OCI-LY7 (cell line): ENCODE results near the gene SNAP47. TPM values are rescaled to one million over a fixed set of nuclear protein-coding genes. Genes with fewer than 3 reads are reported as not detected.

Source experiments
- BruUV-seq: library from RNA; stranded (reverse); fragments of 400-500 nt; replicated peaks from 2 replicates; lab custom pipeline; 2021; lab: Mats Ljungman, UMichigan
- CTCF ChIA-PET: fragments of 300-600 bp; sonication (Branson Sonifier 250); formaldehyde crosslinking; loops from one replicate; lab custom pipeline; 2022; ENCODE audit warnings: antibody characterized with exemption; ENCODE audit not compliant: unreplicated experiment; lab: Charles Lee
- POLR2A ChIA-PET: fragments of 300-600 bp; sonication (Branson Sonifier 250); formaldehyde crosslinking; loops from one replicate; lab custom pipeline; 2022; ENCODE audit warnings: antibody characterized with exemption; lab: Charles Lee
- DNase-seq: peaks from one replicate; pipeline ENCODE4 v3.0.0-alpha.2; 2015; ENCODE audit warnings: low spot score
- H2AFZ ChIP-seq: fragments of 200-600 bp; sonication (generic), shearing (Covaris generic); 2 replicates; pipeline ENCODE4 v1.6.1; 2014; ENCODE audit warnings: mild to moderate bottlenecking, antibody characterized with exemption, low read length, moderate library complexity
- H3K27ac ChIP-seq: fragments of 200-600 bp; sonication (generic); 2 replicates; pipeline ENCODE4 v1.5.1; 2014; ENCODE audit warnings: mixed run types, low read depth, mild to moderate bottlenecking, moderate library complexity, low read length, inconsistent platforms; ENCODE audit not compliant: poor library complexity, severe bottlenecking
- H3K36me3 ChIP-seq: fragments of 200-600 bp; sonication (generic); 2 replicates; pipeline ENCODE4 v1.6.1; 2014; ENCODE audit warnings: mild to moderate bottlenecking, antibody characterized with exemption, low read length, moderate library complexity, mixed read lengths; ENCODE audit not compliant: insufficient read depth
- H3K4me1 ChIP-seq: fragments of 200-600 bp; sonication (generic); 2 replicates; pipeline ENCODE4 v1.5.1; 2014; ENCODE audit warnings: mild to moderate bottlenecking, low read length; ENCODE audit not compliant: insufficient read depth, poor library complexity, severe bottlenecking
- H3K4me2 ChIP-seq: fragments of 200-600 bp; sonication (generic); 2 replicates; pipeline ENCODE4 v1.6.1; 2014; ENCODE audit warnings: mild to moderate bottlenecking, low read length
- H3K4me3 ChIP-seq: fragments of 200-600 bp; sonication (generic); 2 replicates; pipeline ENCODE4 v1.5.1; 2014; ENCODE audit warnings: mild to moderate bottlenecking, low read depth, low read length; ENCODE audit not compliant: poor library complexity, severe bottlenecking
- H3K79me2 ChIP-seq: fragments of 200-600 bp; sonication (generic); 2 replicates; pipeline ENCODE4 v1.6.1; 2016; ENCODE audit warnings: low read depth, mild to moderate bottlenecking, low read length, moderate library complexity, mixed read lengths; ENCODE audit not compliant: insufficient read depth
- H3K9me2 ChIP-seq: fragments of 200-600 bp; sonication (generic); 2 replicates; pipeline ENCODE4 v1.6.1; 2016; ENCODE audit warnings: mild to moderate bottlenecking, low read length, mixed read lengths; ENCODE audit not compliant: insufficient read depth
- H3K9me3 ChIP-seq: fragments of 200-600 bp; sonication (generic); 2 replicates; pipeline ENCODE4 v1.6.1; 2014; ENCODE audit warnings: mild to moderate bottlenecking, mixed run types, low read length, mixed read lengths
- H4K20me1 ChIP-seq: fragments of 200-600 bp; sonication (generic); 2 replicates; pipeline ENCODE4 v1.6.1; 2014; ENCODE audit warnings: mild to moderate bottlenecking, antibody characterized with exemption, low read length, moderate library complexity, mixed read lengths; ENCODE audit not compliant: insufficient read depth
- EZH2phosphoT487 ChIP-seq: fragments of 200-600 bp; sonication (generic); IDR thresholded peaks from 2 replicates; pipeline ENCODE4 v1.6.1; 2018; ENCODE audit warnings: low read depth, borderline replicate concordance, mild to moderate bottlenecking, mixed run types, antibody characterized with exemption, low read length, moderate library complexity, mixed read lengths
- intact Hi-C: fragments of 100-400 bp; cut with micrococcal nuclease; formaldehyde crosslinking; loops from one replicate; pipeline ENCODE4 v1.10.0; 2022; ENCODE audit not compliant: unreplicated experiment
- total RNA-seq, 2 experiments: library from RNA; depleted of rRNA in 1 of 2; stranded (reverse); fragments of >200 nt in 1 of 2; shearing (Covaris generic) in 1 of 2; gene quantifications; 2 replicates each; pipeline ENCODE4 v1.2.3, GENCODE V29; 2014 to 2022
- TF ChIP-seq, protein P1 (sequence below): fragments of 200-600 bp; sonication (generic); conservative IDR thresholded peaks from 2 replicates; pipeline ENCODE4 v1.5.1; 2014; ENCODE audit warnings: mild to moderate bottlenecking, antibody characterized with exemption, low read length, moderate library complexity, mixed read lengths

The SNAP47 gene
- total RNA-seq, 2 experiments from 2014 or later = 29.8 to 44.2 TPM

DNA sequence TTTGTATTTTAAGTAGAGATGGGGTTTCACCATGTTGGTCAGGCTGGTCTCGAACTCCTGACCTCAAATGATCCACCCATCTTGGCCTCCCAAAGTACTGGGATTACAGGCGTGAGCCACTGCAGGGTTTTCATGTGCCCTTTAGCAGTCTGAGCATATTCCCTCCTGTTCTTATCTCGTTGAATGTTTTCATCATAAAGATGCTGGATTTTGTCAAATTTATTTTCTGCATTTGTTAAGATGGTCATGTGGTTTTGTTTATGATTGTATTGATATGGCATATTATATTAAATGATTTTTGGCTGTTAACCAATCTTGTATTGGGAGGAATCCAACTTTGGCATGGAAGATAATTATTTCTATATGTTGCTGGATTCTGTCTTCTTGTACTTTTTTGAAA, 8.9 kb upstream of the SNAP47 start:
- TF ChIP-seq, protein P1, sequence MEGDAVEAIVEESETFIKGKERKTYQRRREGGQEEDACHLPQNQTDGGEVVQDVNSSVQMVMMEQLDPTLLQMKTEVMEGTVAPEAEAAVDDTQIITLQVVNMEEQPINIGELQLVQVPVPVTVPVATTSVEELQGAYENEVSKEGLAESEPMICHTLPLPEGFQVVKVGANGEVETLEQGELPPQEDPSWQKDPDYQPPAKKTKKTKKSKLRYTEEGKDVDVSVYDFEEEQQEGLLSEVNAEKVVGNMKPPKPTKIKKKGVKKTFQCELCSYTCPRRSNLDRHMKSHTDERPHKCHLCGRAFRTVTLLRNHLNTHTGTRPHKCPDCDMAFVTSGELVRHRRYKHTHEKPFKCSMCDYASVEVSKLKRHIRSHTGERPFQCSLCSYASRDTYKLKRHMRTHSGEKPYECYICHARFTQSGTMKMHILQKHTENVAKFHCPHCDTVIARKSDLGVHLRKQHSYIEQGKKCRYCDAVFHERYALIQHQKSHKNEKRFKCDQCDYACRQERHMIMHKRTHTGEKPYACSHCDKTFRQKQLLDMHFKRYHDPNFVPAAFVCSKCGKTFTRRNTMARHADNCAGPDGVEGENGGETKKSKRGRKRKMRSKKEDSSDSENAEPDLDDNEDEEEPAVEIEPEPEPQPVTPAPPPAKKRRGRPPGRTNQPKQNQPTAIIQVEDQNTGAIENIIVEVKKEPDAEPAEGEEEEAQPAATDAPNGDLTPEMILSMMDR = no peak
- TF ChIP-seq EZH2phosphoT487 = no peak
- Histone ChIP-seq H3K4me2 (no peak overlapping the region), H3K79me2 (no peaks in the 10 kb centered on the region), H4K20me1 (no peaks in the 10 kb centered on the region), H3K4me1 (peaks cover 31% of the 10 kb centered on the region), H3K9me2 (no peaks in the 10 kb centered on the region), H3K36me3 (peaks cover 4% of the 10 kb centered on the region; the same call in 1 of the 2 replicates), H2AFZ (no peak overlapping the region), H3K4me3 (no peak overlapping the region), H3K27ac (no peak overlapping the region), H3K9me3 (no peaks in the 10 kb centered on the region)
- ChIA-PET CTCF (no interaction called here), POLR2A (interaction anchor here (0.7 kb wide), 1 partner anchor 1495 kb away, joined by 7 read pairs; no protein-coding TSS in a partner anchor)
- DNase-seq = no peak
- intact Hi-C loops = loop anchor here (5.0 kb wide), 3 partner anchors 61 to 244 kb away; partner anchors contain the start of gene ZNF678
- BruUV-seq = no TSS peak

- H3K36me3 ChIP-seq = peaks cover 11% of the 10 kb centered on the region; the same call in 1 of the 2 replicates
- POLR2A ChIA-PET = interaction anchor here (0.7 kb wide), 1 partner anchor 14 kb away, joined by 3 read pairs; no protein-coding TSS in a partner anchor
- H2AFZ ChIP-seq = no peak overlapping the region
- intact Hi-C loops = loop anchor here (5.0 kb wide), 3 partner anchors 60 to 245 kb away; partner anchors contain the start of gene ZNF678
- BruUV-seq = no TSS peak
- CTCF ChIA-PET = no interaction called here
- no peaks in the 10 kb centered on the region for H4K20me1 ChIP-seq
- no peak overlapping the region for H3K4me3 ChIP-seq
- TF ChIP-seq EZH2phosphoT487 = no peak
- TF ChIP-seq, protein P1 = no peak
- no peaks in the 10 kb centered on the region for H3K9me3 ChIP-seq
- H3K27ac ChIP-seq = no peak overlapping the region
- H3K9me2 ChIP-seq = no peaks in the 10 kb centered on the region
- no peak for DNase-seq
- H3K4me1 ChIP-seq = peaks cover 31% of the 10 kb centered on the region
- H3K79me2 ChIP-seq = no peaks in the 10 kb centered on the region
- peak overlapping the region; percentile 75 for H3K4me2 ChIP-seq
Observed at GRCh38 chr1:227726924-227727599, 8.2 kb upstream of the SNAP47 start.
